Neural cell (in vitro differentiated cells): Measurements from ENCODE around the gene SLC38A5. TPM values are rescaled to one million over a fixed set of nuclear protein-coding genes. Genes with fewer than 3 reads are reported as not detected.

Source experiments
- H2AFZ ChIP-seq: fragments of 200-600, 300-800 bp; sonication (generic), shearing (Covaris generic); 2 replicates; pipeline ENCODE4 v1.6.0; 2014; ENCODE audit warnings: low read depth, mild to moderate bottlenecking, antibody characterized with exemption, low read length, moderate library complexity
- H3F3A ChIP-seq: fragments of 200-600 bp; shearing (Covaris generic); 2 replicates; pipeline ENCODE4 v1.6.1; 2016; ENCODE audit warnings: mild to moderate bottlenecking, moderate library complexity, mixed read lengths, antibody characterized with exemption, low read length; ENCODE audit not compliant: insufficient read depth, poor library complexity, severe bottlenecking
- H3K27ac ChIP-seq: fragments of 200-600, 300-800 bp; sonication (generic), shearing (Covaris generic); 2 replicates; pipeline ENCODE4 v1.5.1; 2014; ENCODE audit warnings: mild to moderate bottlenecking, low read length, moderate library complexity
- H3K27me3 ChIP-seq: fragments of 300-800, 200-600 bp; sonication (generic), shearing (Covaris generic); 2 replicates; pipeline ENCODE4 v1.6.0; 2014; ENCODE audit warnings: mild to moderate bottlenecking, low read depth, low read length, moderate library complexity; ENCODE audit not compliant: insufficient read depth
- H3K36me3 ChIP-seq: fragments of 300-800, 200-600 bp; sonication (generic), shearing (Covaris generic); 2 replicates; pipeline ENCODE4 v1.5.1; 2014; ENCODE audit warnings: mild to moderate bottlenecking, antibody characterized with exemption, low read length, moderate library complexity; ENCODE audit not compliant: insufficient read depth
- H3K4me2 ChIP-seq: fragments of 300-800, 200-600 bp; sonication (generic), shearing (Covaris generic); 2 replicates; pipeline ENCODE4 v1.6.0; 2014; ENCODE audit warnings: mild to moderate bottlenecking, low read length
- H3K4me3 ChIP-seq: fragments of 300-800, 200-600 bp; sonication (generic), shearing (Covaris generic); 2 replicates; pipeline ENCODE4 v1.5.1; 2014; ENCODE audit warnings: mild to moderate bottlenecking, low read length, moderate library complexity
- H3K79me2 ChIP-seq: fragments of 200-600 bp; shearing (Covaris generic); replicated peaks from 2 replicates; pipeline ENCODE4 v1.6.0; 2014; ENCODE audit warnings: mild to moderate bottlenecking, low read length, moderate library complexity; ENCODE audit not compliant: insufficient read depth
- H3K9ac ChIP-seq: fragments of 300-800, 200-600 bp; sonication (generic), shearing (Covaris generic); 2 replicates; pipeline ENCODE4 v1.6.1; 2016; ENCODE audit warnings: mild to moderate bottlenecking, low read length, mixed read lengths
- H3K9me2 ChIP-seq: fragments of 200-600 bp; shearing (Covaris generic); 2 replicates; pipeline ENCODE4 v1.6.1; 2016; ENCODE audit warnings: mild to moderate bottlenecking, low read length, mixed read lengths; ENCODE audit not compliant: insufficient read depth
- H3K9me3 ChIP-seq: fragments of 200-600, 300-800 bp; sonication (generic), shearing (Covaris generic); 2 replicates; pipeline ENCODE4 v1.6.1; 2016; ENCODE audit warnings: mild to moderate bottlenecking, mixed run types, low read length, moderate library complexity, mixed read lengths
- H4K20me1 ChIP-seq: fragments of 200-600 bp; shearing (Covaris generic); 2 replicates; pipeline ENCODE4 v1.6.1; 2016; ENCODE audit warnings: mild to moderate bottlenecking, mixed run types; ENCODE audit not compliant: insufficient read depth
- EP300 ChIP-seq: fragments of 450-650 bp; conservative IDR thresholded peaks from 2 replicates; pipeline ENCODE4 v1.6.1; 2014; ENCODE audit warnings: antibody characterized with exemption, mild to moderate bottlenecking, moderate library complexity; ENCODE audit not compliant: poor library complexity, severe bottlenecking
- EZH2 ChIP-seq: fragments of 200-600, 300-800 bp; shearing (Covaris generic), sonication (generic); IDR thresholded peaks from 2 replicates; pipeline ENCODE4 v1.6.1; 2014; ENCODE audit warnings: antibody characterized with exemption, low read length, borderline replicate concordance, mild to moderate bottlenecking; ENCODE audit not compliant: insufficient read depth, poor library complexity, severe bottlenecking
- MXI1 ChIP-seq: fragments of 450-650 bp; conservative IDR thresholded peaks from 2 replicates; pipeline ENCODE4 v1.6.1; 2014; ENCODE audit warnings: antibody characterized with exemption, mild to moderate bottlenecking; ENCODE audit not compliant: poor library complexity, severe bottlenecking
- POLR2AphosphoS5 ChIP-seq: IDR thresholded peaks from 2 replicates; pipeline ENCODE4 v1.6.1; 2012
- RAD21 ChIP-seq: fragments of 450-650 bp; conservative IDR thresholded peaks from 2 replicates; pipeline ENCODE4 v1.6.1; 2014; ENCODE audit warnings: antibody characterized with exemption, mild to moderate bottlenecking, moderate library complexity
- REST ChIP-seq: IDR thresholded peaks from 2 replicates; pipeline ENCODE4 v1.6.1; 2012; ENCODE audit warnings: borderline replicate concordance
- SMC3 ChIP-seq: fragments of 450-650 bp; conservative IDR thresholded peaks from 2 replicates; pipeline ENCODE4 v1.6.1; 2014; ENCODE audit warnings: antibody characterized with exemption, mild to moderate bottlenecking, moderate library complexity; ENCODE audit not compliant: poor library complexity
- TAF1 ChIP-seq: IDR thresholded peaks from 2 replicates; pipeline ENCODE4 v1.6.1; 2012; ENCODE audit warnings: low read depth
- polyA plus RNA-seq: library from polyadenylated mRNA; depleted of rRNA; stranded (reverse); fragments of >200 nt; gene quantifications from 2 replicates; pipeline ENCODE4 v1.2.3, GENCODE V29; 2014
- TF ChIP-seq, protein P1 (sequence below): fragments of 450-650 bp; IDR thresholded peaks from 2 replicates; pipeline ENCODE4 v1.5.1; 2014; ENCODE audit warnings: antibody characterized with exemption, mild to moderate bottlenecking, moderate library complexity; ENCODE audit not compliant: poor library complexity, severe bottlenecking

SLC38A5 gene
- polyA plus RNA-seq, 1 donor from 2014 or later: 0.48 TPM

DNA sequence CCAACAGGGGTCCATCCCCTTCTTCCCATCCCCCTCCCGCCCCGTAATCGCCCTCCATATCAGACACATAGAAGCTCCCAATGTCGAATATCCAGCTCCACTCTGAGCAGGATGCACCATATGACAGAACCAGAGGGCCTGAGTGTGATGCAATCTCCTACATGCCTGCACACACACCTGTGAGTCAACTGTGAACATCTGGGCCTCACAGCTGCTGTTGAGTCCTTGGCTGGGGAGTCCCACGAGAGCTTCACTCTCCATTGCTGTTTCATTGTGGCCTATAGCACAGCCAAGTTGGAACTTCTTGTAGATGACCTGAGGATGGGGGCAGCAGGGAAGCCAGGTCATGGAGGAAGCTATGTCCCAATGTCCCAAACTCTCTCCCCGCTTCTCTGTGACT is 8.2 kb downstream of the SLC38A5 start:
- Histone ChIP-seq H3K79me2 (no peaks in the 10 kb centered on the region), H3K27me3 (no peaks in the 10 kb centered on the region), H3K36me3 (no peaks in the 10 kb centered on the region), H3K4me2 (no peak overlapping the region), H3K4me3 (no peak overlapping the region), H3F3A (no peaks in the 10 kb centered on the region), H3K9me2 (no peaks in the 10 kb centered on the region), H4K20me1 (no peaks in the 10 kb centered on the region), H3K9me3 (no peaks in the 10 kb centered on the region), H3K27ac (no peak overlapping the region), H3K9ac (no peak overlapping the region), H2AFZ (no peak overlapping the region)
- TF ChIP-seq POLR2AphosphoS5 (no peak), RAD21 (no peak), REST (no peak), SMC3 (no peak), EP300 (no peak), TAF1 (no peak), EZH2 (no peak), MXI1 (no peak)
- TF ChIP-seq, protein P1, sequence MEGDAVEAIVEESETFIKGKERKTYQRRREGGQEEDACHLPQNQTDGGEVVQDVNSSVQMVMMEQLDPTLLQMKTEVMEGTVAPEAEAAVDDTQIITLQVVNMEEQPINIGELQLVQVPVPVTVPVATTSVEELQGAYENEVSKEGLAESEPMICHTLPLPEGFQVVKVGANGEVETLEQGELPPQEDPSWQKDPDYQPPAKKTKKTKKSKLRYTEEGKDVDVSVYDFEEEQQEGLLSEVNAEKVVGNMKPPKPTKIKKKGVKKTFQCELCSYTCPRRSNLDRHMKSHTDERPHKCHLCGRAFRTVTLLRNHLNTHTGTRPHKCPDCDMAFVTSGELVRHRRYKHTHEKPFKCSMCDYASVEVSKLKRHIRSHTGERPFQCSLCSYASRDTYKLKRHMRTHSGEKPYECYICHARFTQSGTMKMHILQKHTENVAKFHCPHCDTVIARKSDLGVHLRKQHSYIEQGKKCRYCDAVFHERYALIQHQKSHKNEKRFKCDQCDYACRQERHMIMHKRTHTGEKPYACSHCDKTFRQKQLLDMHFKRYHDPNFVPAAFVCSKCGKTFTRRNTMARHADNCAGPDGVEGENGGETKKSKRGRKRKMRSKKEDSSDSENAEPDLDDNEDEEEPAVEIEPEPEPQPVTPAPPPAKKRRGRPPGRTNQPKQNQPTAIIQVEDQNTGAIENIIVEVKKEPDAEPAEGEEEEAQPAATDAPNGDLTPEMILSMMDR: no peak

GRCh38 chrX:48460606-48461005 is 9.5 kb downstream of the SLC38A5 start:
- Histone ChIP-seq H2AFZ (no peak overlapping the region), H3K27me3 (no peaks in the 10 kb centered on the region), H3K27ac (no peak overlapping the region), H3K36me3 (no peaks in the 10 kb centered on the region), H3K4me3 (no peak overlapping the region), H3K9ac (no peak overlapping the region), H3F3A (no peaks in the 10 kb centered on the region), H3K9me2 (no peaks in the 10 kb centered on the region), H3K9me3 (no peaks in the 10 kb centered on the region), H3K79me2 (no peaks in the 10 kb centered on the region), H3K4me2 (no peak overlapping the region), H4K20me1 (no peaks in the 10 kb centered on the region)
- TF ChIP-seq REST (no peak), TAF1 (no peak), POLR2AphosphoS5 (no peak)
- TF ChIP-seq, protein P1: no peak
